Ishikawa (cell line): Measurements from ENCODE around the gene TARDBP.

Experiments used
- CEBPB ChIP-seq: IDR thresholded peaks from 2 replicates; pipeline ENCODE4 v1.6.1; 2012
- CREB1 ChIP-seq: IDR thresholded peaks from 2 replicates; pipeline ENCODE4 v1.6.1; 2012; ENCODE audit warnings: low read depth
- EP300 ChIP-seq: IDR thresholded peaks from 2 replicates; pipeline ENCODE4 v1.6.1; 2012; ENCODE audit warnings: borderline replicate concordance
- FOXM1 ChIP-seq: IDR thresholded peaks from 2 replicates; pipeline ENCODE4 v1.6.1; 2012; ENCODE audit warnings: low read depth, borderline replicate concordance
- NFIC ChIP-seq: IDR thresholded peaks from 2 replicates; pipeline ENCODE4 v1.6.1; 2012
- RAD21 ChIP-seq: IDR thresholded peaks from 2 replicates; pipeline ENCODE4 v1.6.1; 2012; ENCODE audit warnings: low read depth
- TAF1 ChIP-seq: IDR thresholded peaks from 2 replicates; pipeline ENCODE4 v1.6.1; 2012; ENCODE audit warnings: low read depth, mild to moderate bottlenecking
- YY1 ChIP-seq: IDR thresholded peaks from 2 replicates; pipeline ENCODE4 v1.6.1; 2012; ENCODE audit warnings: low read depth
- ZBTB7A ChIP-seq: IDR thresholded peaks from 2 replicates; pipeline ENCODE4 v1.6.1; 2012; ENCODE audit warnings: low read depth
- TF ChIP-seq, protein P1 (sequence below): IDR thresholded peaks from 2 replicates; pipeline ENCODE4 v1.6.1; 2012; ENCODE audit warnings: low read depth, mild to moderate bottlenecking

DNA sequence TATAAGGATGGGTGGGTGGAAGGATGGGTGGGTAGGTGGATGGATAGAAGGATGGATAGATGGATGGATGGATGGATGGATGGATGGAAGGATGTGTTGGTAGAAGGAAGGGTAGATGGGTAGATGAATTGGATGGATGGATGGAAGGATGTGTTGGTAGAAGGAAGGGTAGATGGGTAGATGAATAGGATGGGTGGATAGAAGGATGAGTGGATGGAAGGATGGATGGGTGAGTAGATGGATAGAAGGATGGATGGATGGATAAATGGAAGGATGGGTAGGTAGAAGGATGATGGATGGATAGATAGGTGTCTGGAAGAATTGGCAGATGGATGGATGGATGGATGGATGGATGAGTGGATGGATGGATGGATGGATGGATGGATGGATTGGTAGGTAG lies 28.6 kb downstream of the TARDBP start:
- TF ChIP-seq TAF1 (no peak), YY1 (no peak), ZBTB7A (no peak), NFIC (no peak), EP300 (no peak), CREB1 (no peak), CEBPB (no peak), RAD21 (no peak), FOXM1 (no peak)
- TF ChIP-seq, protein P1, sequence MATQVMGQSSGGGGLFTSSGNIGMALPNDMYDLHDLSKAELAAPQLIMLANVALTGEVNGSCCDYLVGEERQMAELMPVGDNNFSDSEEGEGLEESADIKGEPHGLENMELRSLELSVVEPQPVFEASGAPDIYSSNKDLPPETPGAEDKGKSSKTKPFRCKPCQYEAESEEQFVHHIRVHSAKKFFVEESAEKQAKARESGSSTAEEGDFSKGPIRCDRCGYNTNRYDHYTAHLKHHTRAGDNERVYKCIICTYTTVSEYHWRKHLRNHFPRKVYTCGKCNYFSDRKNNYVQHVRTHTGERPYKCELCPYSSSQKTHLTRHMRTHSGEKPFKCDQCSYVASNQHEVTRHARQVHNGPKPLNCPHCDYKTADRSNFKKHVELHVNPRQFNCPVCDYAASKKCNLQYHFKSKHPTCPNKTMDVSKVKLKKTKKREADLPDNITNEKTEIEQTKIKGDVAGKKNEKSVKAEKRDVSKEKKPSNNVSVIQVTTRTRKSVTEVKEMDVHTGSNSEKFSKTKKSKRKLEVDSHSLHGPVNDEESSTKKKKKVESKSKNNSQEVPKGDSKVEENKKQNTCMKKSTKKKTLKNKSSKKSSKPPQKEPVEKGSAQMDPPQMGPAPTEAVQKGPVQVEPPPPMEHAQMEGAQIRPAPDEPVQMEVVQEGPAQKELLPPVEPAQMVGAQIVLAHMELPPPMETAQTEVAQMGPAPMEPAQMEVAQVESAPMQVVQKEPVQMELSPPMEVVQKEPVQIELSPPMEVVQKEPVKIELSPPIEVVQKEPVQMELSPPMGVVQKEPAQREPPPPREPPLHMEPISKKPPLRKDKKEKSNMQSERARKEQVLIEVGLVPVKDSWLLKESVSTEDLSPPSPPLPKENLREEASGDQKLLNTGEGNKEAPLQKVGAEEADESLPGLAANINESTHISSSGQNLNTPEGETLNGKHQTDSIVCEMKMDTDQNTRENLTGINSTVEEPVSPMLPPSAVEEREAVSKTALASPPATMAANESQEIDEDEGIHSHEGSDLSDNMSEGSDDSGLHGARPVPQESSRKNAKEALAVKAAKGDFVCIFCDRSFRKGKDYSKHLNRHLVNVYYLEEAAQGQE = no peak
